NCI-H460 (cell line): Measurements from ENCODE around the gene ITGB5. TPM values are rescaled to one million over a fixed set of nuclear protein-coding genes. Genes with fewer than 3 reads are reported as not detected.
"Not testable (repeated sequence)": the region's sequence is repeated elsewhere in the genome, so short reads cannot be mapped to it uniquely, and the experiment has no call there.

Source experiments
- DNase-seq: peaks from one replicate; pipeline ENCODE4 v3.0.0-alpha.2; 2016; ENCODE audit warnings: low read depth; ENCODE audit errors: extremely low read depth
- total RNA-seq: library from RNA; depleted of rRNA; stranded (reverse); fragments of >200 nt; shearing (Covaris generic); gene quantifications from 2 replicates; pipeline ENCODE4 v1.2.3, GENCODE V29; 2014

The ITGB5 gene
- total RNA-seq, 1 experiment from 2014 or later: 127 TPM

GRCh38 chr3:124837730-124838186 is 49.4 kb downstream of the ITGB5 start:
- peak; percentile 94 for DNase-seq

- no peak for DNase-seq
Measured at GRCh38 chr3:124837065-124837464, 50.1 kb downstream of the ITGB5 start.

- DNase-seq: no peak
Measured at GRCh38 chr3:124836448-124836847, 50.7 kb downstream of the ITGB5 start.

GRCh38 chr3:124834723-124835718 is 52.1 kb downstream of the ITGB5 start:
- DNase-seq: peak; percentile 54

- DNase-seq: peak; percentile 68
Measured at GRCh38 chr3:124833710-124834332, 53.3 kb downstream of the ITGB5 start.

GRCh38 chr3:124832782-124833709 is 54.1 kb downstream of the ITGB5 start:
- DNase-seq: no peak

GRCh38 chr3:124831628-124832199 is 55.5 kb downstream of the ITGB5 start:
- DNase-seq: no peak

GRCh38 chr3:124829819-124830554 is 57.2 kb downstream of the ITGB5 start:
- no peak for DNase-seq

GRCh38 chr3:124829178-124829818 is 57.9 kb downstream of the ITGB5 start:
- no peak for DNase-seq

GRCh38 chr3:124827476-124828206 is 59.5 kb downstream of the ITGB5 start:
- DNase-seq: not testable (repeated sequence)

- DNase-seq: no peak
Measured at GRCh38 chr3:124826703-124827102, 60.5 kb downstream of the ITGB5 start.

GRCh38 chr3:124824286-124824915 is 62.8 kb downstream of the ITGB5 start:
- no peak for DNase-seq

GRCh38 chr3:124823648-124824047 is 63.5 kb downstream of the ITGB5 start:
- DNase-seq: no peak

- no peak for DNase-seq
Measured at GRCh38 chr3:124823206-124823605, 64.0 kb downstream of the ITGB5 start.

- DNase-seq: no peak
Measured at GRCh38 chr3:124821356-124821755, 65.8 kb downstream of the ITGB5 start.

GRCh38 chr3:124818398-124819091 is 68.6 kb downstream of the ITGB5 start:
- DNase-seq: no peak

- DNase-seq: no peak
Measured at GRCh38 chr3:124817079-124817478, 70.1 kb downstream of the ITGB5 start.
